Measurements from ENCODE around the gene ANGPTL2.

ANGPTL2 gene

GRCh38 chr9:127136880-127137639, 14.6 kb upstream of the ANGPTL2 start:
- no peak for TF ChIP-seq CTCF (IDR thresholded peaks at IDR 0.05; ENCODE audit: control insufficient read depth, insufficient read depth, low read depth, low read length, missing control alignments)
- H3K4me3 ChIP-seq (ENCODE audit: control insufficient read depth, low read depth, low read length) = no peak overlapping the region
- DNase-seq (ENCODE audit: low read depth) = no peak

GRCh38 chr9:127136081-127136879, 13.8 kb upstream of the ANGPTL2 start:
- H3K4me3 ChIP-seq (ENCODE audit: control insufficient read depth, low read depth, low read length) = no peak overlapping the region
- DNase-seq (ENCODE audit: low read depth) = no peak
- no peak for TF ChIP-seq CTCF (IDR thresholded peaks at IDR 0.05; ENCODE audit: control insufficient read depth, insufficient read depth, low read depth, low read length, missing control alignments)

GRCh38 chr9:127135056-127135745, 12.8 kb upstream of the ANGPTL2 start:
- DNase-seq (ENCODE audit: low read depth) = no peak
- TF ChIP-seq CTCF (IDR thresholded peaks at IDR 0.05; ENCODE audit: control insufficient read depth, insufficient read depth, low read depth, low read length, missing control alignments) = no peak
- H3K4me3 ChIP-seq (ENCODE audit: control insufficient read depth, low read depth, low read length) = no peak overlapping the region

- H3K4me3 ChIP-seq (ENCODE audit: control insufficient read depth, low read depth, low read length) = no peak overlapping the region
- TF ChIP-seq CTCF (IDR thresholded peaks at IDR 0.05; ENCODE audit: control insufficient read depth, insufficient read depth, low read depth, low read length, missing control alignments) = no peak
- no peak for DNase-seq (ENCODE audit: low read depth)
These were observed 11.3 kb upstream of the ANGPTL2 start for GRCh38 chr9:127133739-127134167.

GRCh38 chr9:127132921-127133647, 10.6 kb upstream of the ANGPTL2 start:
- TF ChIP-seq CTCF (IDR thresholded peaks at IDR 0.05; ENCODE audit: control insufficient read depth, insufficient read depth, low read depth, low read length, missing control alignments) = no peak
- no peak overlapping the region for H3K4me3 ChIP-seq (ENCODE audit: control insufficient read depth, low read depth, low read length)
- DNase-seq (ENCODE audit: low read depth) = no peak

GRCh38 chr9:127132375-127132774, 9.9 kb upstream of the ANGPTL2 start:
- TF ChIP-seq CTCF (IDR thresholded peaks at IDR 0.05; ENCODE audit: control insufficient read depth, insufficient read depth, low read depth, low read length, missing control alignments) = no peak
- no peak for DNase-seq (ENCODE audit: low read depth)
- no peak overlapping the region for H3K4me3 ChIP-seq (ENCODE audit: control insufficient read depth, low read depth, low read length)

All from AG09309 (cell line).